ENCODE data around the gene PRICKLE4. TPM values are rescaled to one million over a fixed set of nuclear protein-coding genes. Genes with fewer than 3 reads are reported as not detected.
A peak's percentile ranks its signal among the peaks of the same experiment; 100 is the strongest.

Gene PRICKLE4
- polyA plus RNA-seq, 3 donors = 3.2 to 7.0 (median 6.0) TPM

- DNase-seq = no peak
Measured at GRCh38 chr6:41770381-41771057, 10.1 kb upstream of the PRICKLE4 start.

- no peak for DNase-seq
Measured at GRCh38 chr6:41771058-41771983, 9.3 kb upstream of the PRICKLE4 start.

DNA sequence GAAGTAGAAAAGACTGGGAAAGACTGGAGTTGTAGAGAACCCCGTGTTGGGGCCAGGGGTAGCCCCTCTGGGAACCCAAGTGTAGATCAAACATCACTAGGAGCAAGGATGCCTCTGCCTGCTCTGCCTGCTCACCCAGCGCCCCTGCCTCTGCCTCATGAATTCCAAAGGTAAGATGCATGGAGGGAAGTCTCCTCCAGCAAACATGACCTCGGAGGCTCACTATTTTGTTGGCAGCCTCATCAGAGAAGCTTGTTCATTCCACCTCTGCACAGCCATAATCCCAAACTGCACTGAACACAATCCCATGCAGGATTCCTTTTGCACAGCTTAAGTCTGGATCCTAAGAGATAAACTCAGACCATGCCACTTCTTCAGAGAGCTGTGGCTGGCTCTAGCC, 5.7 kb upstream of the PRICKLE4 start:
- DNase-seq = no peak

- no peak for DNase-seq
Measured at GRCh38 chr6:41775293-41775882, 5.2 kb upstream of the PRICKLE4 start.

DNA sequence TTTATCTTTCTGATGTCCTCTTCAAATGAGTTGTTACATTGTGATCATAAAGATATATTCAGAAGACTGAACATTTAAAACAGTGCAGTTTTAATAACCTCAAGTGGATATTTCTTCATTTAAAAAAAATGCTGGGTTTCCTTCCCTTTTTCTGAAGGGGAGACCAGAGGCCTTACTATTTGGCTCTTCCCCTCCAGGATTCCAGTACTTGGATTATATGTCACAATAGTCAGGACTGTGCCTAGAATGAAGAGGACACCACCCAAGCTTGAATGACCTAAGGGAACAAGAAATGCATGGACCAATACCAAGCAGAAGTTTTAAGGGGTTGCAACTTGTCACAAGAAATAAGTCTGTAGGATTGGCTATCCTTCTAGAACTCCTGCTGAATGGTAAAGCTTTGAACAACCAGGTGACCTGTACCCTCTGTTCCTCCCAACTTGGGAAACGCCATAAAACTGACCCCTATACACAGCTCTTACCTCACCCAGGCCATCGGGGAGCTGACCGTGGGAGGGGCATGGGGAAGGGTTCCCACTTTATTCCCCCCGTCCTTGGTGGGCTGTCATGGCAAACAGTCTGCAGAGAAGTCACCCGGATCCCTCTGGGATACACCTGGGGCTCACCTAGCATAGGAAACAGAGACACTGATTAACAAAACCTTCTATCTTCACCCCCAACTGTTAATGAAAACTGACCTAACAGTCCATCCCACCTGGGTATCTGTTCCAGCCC, 2.9 kb upstream of the PRICKLE4 start:
- no peak for DNase-seq

DNA sequence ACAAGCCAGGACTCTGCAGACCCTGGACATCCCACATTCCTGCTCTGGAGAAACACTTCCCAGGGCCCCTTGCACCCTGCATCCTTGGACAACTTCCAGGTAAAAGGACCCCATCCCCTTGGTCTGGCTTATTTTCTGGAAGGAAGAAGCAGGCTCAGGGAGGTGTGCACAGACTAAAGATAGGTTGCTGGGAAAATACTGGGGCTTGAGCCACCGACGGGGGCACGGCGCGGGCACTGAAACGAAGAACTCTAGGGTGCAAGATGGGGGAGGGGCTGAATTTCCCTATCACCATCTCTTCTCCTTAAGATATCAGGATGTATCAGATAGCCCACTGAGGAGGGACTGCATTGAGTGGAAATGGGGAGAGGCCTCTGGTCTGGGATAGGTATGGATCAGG, 1.7 kb upstream of the PRICKLE4 start:
- DNase-seq = no peak

DNA sequence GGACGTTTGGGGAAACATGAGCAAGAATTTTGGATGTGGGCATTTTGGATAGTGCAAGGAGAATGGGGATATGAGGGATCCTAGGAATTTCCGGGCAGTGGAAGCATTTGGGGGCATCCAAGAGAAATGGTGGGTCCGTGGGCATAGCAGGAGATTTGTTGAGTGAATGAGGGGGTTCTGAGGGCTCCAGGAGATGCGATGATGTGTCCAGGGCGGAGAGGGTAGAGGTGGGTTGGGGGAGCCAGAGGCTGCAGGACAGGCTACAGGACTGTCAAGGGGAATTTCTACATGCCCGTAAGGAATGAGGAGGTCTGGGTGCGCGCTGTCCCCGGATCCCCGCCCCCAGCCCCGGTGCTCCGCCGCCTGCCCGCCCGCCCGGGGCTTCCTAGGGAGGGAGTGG, 1.2 kb upstream of the PRICKLE4 start:
- DNase-seq = no peak

GRCh38 chr6:41779788-41780550, 613 bp upstream of the PRICKLE4 start, which contains the start of gene FRS3:
FRS3 (minus strand) TSS chr6:41779900; CDS start chr6:41776987, 2,913 bp downstream.
- peak; percentile 94 for DNase-seq

DNA sequence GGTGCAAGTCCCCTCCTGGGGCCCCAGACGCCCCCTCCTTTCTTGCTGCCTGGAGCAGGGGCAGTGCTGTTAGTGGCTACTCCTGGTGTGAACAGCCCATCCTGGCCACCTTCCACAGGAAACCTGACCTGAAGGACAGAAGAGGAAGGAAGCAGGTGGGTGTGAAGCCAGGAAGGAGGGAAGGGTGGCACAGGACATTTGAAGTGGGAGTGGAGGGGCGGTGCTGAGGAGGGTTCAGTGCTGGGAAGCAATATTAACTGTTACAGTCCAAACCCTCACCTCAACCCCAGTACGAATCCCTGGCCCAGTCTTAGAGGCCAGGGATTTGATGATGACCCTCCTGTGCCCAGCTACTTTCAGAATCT, 766 bp downstream of the PRICKLE4 start:
- no peak for DNase-seq

- DNase-seq = no peak
Measured at GRCh38 chr6:41783106-41783780, 2.7 kb downstream of the PRICKLE4 start.

DNA sequence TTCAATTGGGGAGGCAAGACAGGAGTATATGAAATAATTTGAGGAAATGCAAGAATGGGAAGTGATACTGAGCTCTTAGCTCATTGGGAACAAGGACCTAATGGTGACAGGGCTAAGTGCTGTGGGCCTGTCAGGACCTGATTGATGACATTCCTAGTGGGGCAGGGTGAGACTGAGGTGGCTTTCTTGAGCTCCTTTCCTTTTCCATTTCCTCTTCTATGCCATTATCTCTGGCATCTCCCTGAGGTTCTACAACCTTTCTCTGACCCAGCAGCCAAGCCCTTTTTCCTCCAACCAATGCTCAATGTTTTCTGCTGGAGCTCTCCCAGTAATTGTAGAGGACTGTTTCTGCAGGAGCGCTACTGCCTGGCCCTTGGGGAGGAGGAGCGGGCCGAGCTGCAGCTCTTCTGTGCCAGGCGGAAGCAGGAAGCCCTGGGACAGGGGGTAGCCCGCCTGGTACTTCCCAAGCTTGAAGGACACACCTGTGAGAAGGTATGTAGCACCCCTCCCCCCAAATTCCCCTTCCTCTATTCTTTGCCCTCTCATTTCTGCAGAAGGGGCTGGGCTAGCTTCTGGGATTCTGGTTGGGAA, 4.1 kb downstream of the PRICKLE4 start:
- DNase-seq = no peak

- no peak for DNase-seq
Measured at GRCh38 chr6:41785254-41785653, 4.7 kb downstream of the PRICKLE4 start.

GRCh38 chr6:41785689-41786450, 5.3 kb downstream of the PRICKLE4 start:
- peak; percentile 21 for DNase-seq

- peak; percentile 88 for DNase-seq
Measured at GRCh38 chr6:41786451-41787218, 6.1 kb downstream of the PRICKLE4 start.

DNA sequence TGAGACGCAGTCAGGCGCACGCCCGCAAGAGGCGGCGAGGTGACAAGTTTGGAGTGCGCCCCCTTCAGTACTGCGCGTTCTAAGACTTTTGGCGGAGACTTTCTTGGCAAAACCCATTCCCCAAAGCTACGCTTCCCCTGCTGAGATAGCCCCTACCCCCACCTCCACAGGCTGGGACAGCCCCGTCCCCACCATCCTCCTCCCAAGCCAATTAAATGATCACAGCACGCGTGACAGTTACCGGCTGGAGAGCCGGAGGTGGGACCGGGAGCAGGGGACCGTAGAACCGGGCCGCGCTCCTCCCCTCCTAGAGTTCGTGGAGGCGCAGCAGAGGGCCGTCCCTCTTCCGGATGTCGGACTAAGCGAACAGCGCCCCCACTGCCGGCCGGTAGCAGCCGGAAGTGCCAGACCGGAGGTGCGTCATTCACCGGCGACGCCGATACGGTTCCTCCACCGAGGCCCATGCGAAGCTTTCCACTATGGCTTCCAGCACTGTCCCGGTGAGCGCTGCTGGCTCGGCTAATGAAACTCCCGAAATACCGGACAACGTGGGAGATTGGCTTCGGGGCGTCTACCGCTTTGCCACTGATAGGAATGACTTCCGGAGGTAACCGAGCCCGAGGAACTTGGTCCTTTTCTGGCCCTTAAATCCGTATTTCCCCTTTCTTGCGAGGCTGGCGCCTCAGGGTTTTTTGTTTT, 6.8 kb downstream of the PRICKLE4 start, which contains the start of gene TOMM6:
TOMM6 (plus strand) TSS at position 476 of the 699 bp plus-strand sequence; CDS start at position 480, 4 bp downstream.
- peak; percentile 96 for DNase-seq

- DNase-seq = no peak
Measured at GRCh38 chr6:41789390-41789724, 8.8 kb downstream of the PRICKLE4 start.

DNA sequence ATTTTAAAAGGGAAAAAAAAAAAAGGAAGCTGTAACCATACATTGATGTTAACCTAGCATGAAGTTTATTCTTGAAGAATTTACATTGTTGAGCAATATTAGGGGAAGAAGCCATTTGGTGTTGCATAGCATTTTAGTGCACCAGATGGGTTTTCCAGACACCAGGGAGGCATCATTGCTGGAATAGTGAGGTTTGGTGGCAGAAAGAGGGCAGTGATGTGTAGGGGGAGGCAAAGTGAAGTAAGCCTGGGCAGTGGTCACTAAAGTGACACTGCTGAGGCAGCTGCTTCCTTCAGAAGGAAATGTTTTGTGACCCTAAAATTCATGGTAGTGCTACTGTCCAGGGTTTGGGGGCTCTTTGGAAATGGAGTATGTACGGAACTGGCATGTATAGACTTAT, 9.5 kb downstream of the PRICKLE4 start:
- DNase-seq = no peak

DNA sequence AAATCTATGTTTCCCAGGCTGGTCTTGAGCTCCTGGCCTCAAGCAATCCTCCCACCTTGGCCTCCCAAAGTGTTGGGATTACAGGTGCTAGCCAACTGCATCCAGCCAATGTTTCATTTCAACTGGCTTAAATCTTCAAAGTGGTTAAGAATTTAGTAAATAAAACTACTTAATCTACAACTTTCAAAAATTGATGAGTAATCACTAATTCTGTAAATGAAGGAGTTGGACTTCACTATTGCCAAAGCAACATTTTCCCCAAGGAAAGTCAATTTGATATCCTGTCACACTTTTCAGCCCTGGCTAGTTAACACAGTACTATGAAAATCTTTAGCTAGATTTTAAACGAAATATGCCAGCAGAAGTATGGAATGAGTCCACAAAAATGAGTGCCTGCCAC, 10.7 kb downstream of the PRICKLE4 start:
- no peak for DNase-seq
